Endothelial cell of umbilical vein (primary cell): Measurements from ENCODE around the gene AGAP2.

Experiments
- CTCF ChIP-seq, 2 donors: IDR thresholded peaks; 1 replicate in 1 of 2; 2 replicates in 1 of 2; pipeline ENCODE4 v1.5.1; 2011; ENCODE audit warnings: low read length in 2 of 2, mild to moderate bottlenecking in 2 of 2, moderate library complexity in 2 of 2, control low read depth in 1 of 2, inconsistent platforms in 1 of 2, low read depth in 1 of 2; ENCODE audit not compliant: insufficient read depth in 1 of 2; ENCODE audit errors: extremely low read depth in 1 of 2
- EZH2 ChIP-seq: IDR thresholded peaks from 2 replicates; pipeline ENCODE4 v1.6.1; 2012; ENCODE audit warnings: borderline replicate concordance, low read depth, mild to moderate bottlenecking, moderate library complexity, low read length, inconsistent platforms; ENCODE audit not compliant: severe bottlenecking

GRCh38 chr12:57694459-57695019, 44.0 kb downstream of the AGAP2 start:
- TF ChIP-seq EZH2: no peak
- no peak for TF ChIP-seq CTCF (IDR thresholded peaks at IDR 0.05; ENCODE audit: extremely low read depth in 1 of 2, insufficient read depth in 1 of 2, low read depth in 1 of 2, low read length in 2 of 2)
